IMR-90 (cell line): Measurements from ENCODE around the gene GKN2. TPM values are rescaled to one million over a fixed set of nuclear protein-coding genes. Genes with fewer than 3 reads are reported as not detected.

Experiments
- ATAC-seq: fragments of 200-7000 bp; cut with Tn5 transposase; 2 replicates; pipeline ENCODE4 v1.9.1; 2020; ENCODE audit warnings: low read depth, mild to moderate bottlenecking, moderate library complexity
- BruUV-seq: library from RNA; stranded (reverse); fragments of 400-500 nt; replicated peaks from 2 replicates; lab custom pipeline; 2021; lab: Mats Ljungman, UMichigan
- CTCF ChIA-PET: fragments of 300-600 bp; formaldehyde crosslinking; extraction: SDS; loops from one replicate; lab custom pipeline; 2021; ENCODE audit warnings: antibody characterized with exemption; lab: Yijun Ruan, JAX
- POLR2A ChIA-PET: fragments of 300-600 bp; sonication (Branson Sonifier 250); formaldehyde crosslinking; loops from one replicate; lab custom pipeline; 2022; ENCODE audit warnings: antibody characterized with exemption; ENCODE audit not compliant: unreplicated experiment; lab: Charles Lee
- DNase-seq: peaks from one replicate; pipeline ENCODE4 v3.0.0; 2013
- H2AFZ ChIP-seq: replicated peaks from 2 replicates; pipeline ENCODE3; 2013; ENCODE audit warnings: low read length, mild to moderate bottlenecking; ENCODE audit not compliant: poor library complexity
- H2AK5ac ChIP-seq: 2 replicates; pipeline ENCODE4 v1.6.1; 2013; ENCODE audit warnings: low read depth, low read length, inconsistent platforms
- H2AK9ac ChIP-seq: replicated peaks from 2 replicates; pipeline ENCODE3; 2013; ENCODE audit warnings: mild to moderate bottlenecking, low read depth, low read length, moderate library complexity; ENCODE audit not compliant: poor library complexity
- H2BK120ac ChIP-seq: 2 replicates; pipeline ENCODE4 v1.6.1; 2013; ENCODE audit warnings: low read depth, low read length, inconsistent platforms
- H2BK15ac ChIP-seq: 3 replicates; pipeline ENCODE4 v1.6.1; 2013; ENCODE audit warnings: low read depth, low read length, inconsistent platforms
- H2BK20ac ChIP-seq: 2 replicates; pipeline ENCODE4 v1.6.1; 2013; ENCODE audit warnings: low read depth, mild to moderate bottlenecking, inconsistent platforms, low read length, moderate library complexity
- H2BK5ac ChIP-seq: 2 replicates; pipeline ENCODE4 v1.6.1; 2013; ENCODE audit warnings: mild to moderate bottlenecking, low read depth, low read length, inconsistent platforms; ENCODE audit not compliant: poor library complexity, severe bottlenecking
- H3K14ac ChIP-seq: replicated peaks from 2 replicates; pipeline ENCODE4 v1.6.1; 2013; ENCODE audit warnings: low read depth, low read length, inconsistent platforms
- H3K18ac ChIP-seq: 2 replicates; pipeline ENCODE4 v1.6.1; 2013; ENCODE audit warnings: low read depth, low read length, control low read depth
- H3K23ac ChIP-seq: 2 replicates; pipeline ENCODE4 v1.6.1; 2013; ENCODE audit warnings: low read depth, low read length, inconsistent platforms
- H3K27ac ChIP-seq: 2 replicates; pipeline ENCODE4 v1.5.1; 2013; ENCODE audit warnings: mild to moderate bottlenecking, control low read depth, low read length; ENCODE audit not compliant: insufficient read depth
- H3K27me3 ChIP-seq: 2 replicates; pipeline ENCODE4 v1.6.1; 2013; ENCODE audit warnings: low read length; ENCODE audit not compliant: control insufficient read depth, insufficient read depth
- H3K36me3 ChIP-seq: 2 replicates; pipeline ENCODE4 v1.6.1; 2013; ENCODE audit warnings: low read length, mixed read lengths; ENCODE audit not compliant: control insufficient read depth, insufficient read depth
- H3K4ac ChIP-seq: 2 replicates; pipeline ENCODE4 v1.6.1; 2013; ENCODE audit warnings: low read depth, low read length, inconsistent platforms
- H3K4me1 ChIP-seq: 2 replicates; pipeline ENCODE4 v1.6.1; 2013; ENCODE audit warnings: low read length, mixed read lengths; ENCODE audit not compliant: control insufficient read depth, insufficient read depth
- H3K4me2 ChIP-seq: 2 replicates; pipeline ENCODE4 v1.6.1; 2013; ENCODE audit warnings: low read depth, mild to moderate bottlenecking, control low read depth, low read length, moderate library complexity
- H3K4me3 ChIP-seq: 2 replicates; pipeline ENCODE4 v1.5.1; 2013; ENCODE audit warnings: low read depth, mild to moderate bottlenecking, control low read depth, low read length, moderate library complexity; ENCODE audit not compliant: insufficient read depth
- H3K56ac ChIP-seq: 2 replicates; pipeline ENCODE4 v1.6.1; 2013; ENCODE audit warnings: low read length, inconsistent platforms; ENCODE audit not compliant: insufficient read depth; ENCODE audit errors: extremely low read depth
- H3K79me1 ChIP-seq, 2 experiments: 2 replicates each; pipeline ENCODE4 v1.6.1; 2013; ENCODE audit warnings: low read length in 2 of 2, inconsistent platforms in 1 of 2, low read depth in 1 of 2
- H3K9ac ChIP-seq: 2 replicates; pipeline ENCODE4 v1.6.1; 2013; ENCODE audit warnings: low read depth, low read length, control low read depth
- H3K9me1 ChIP-seq: 2 replicates; pipeline ENCODE4 v1.6.1; 2013; ENCODE audit warnings: low read length, inconsistent platforms; ENCODE audit not compliant: insufficient read depth
- H3K9me3 ChIP-seq: 2 replicates; pipeline ENCODE4 v1.6.1; 2013; ENCODE audit warnings: low read length; ENCODE audit not compliant: control insufficient read depth, insufficient read depth
- H4K20me1 ChIP-seq: 2 replicates; pipeline ENCODE4 v1.6.1; 2013; ENCODE audit warnings: low read length, inconsistent platforms; ENCODE audit not compliant: insufficient read depth
- H4K5ac ChIP-seq: 2 replicates; pipeline ENCODE4 v1.6.1; 2013; ENCODE audit warnings: mild to moderate bottlenecking, low read depth, low read length, control low read depth
- H4K8ac ChIP-seq, 2 experiments: 2 replicates each; pipeline ENCODE4 v1.6.1; 2013; ENCODE audit warnings: low read depth in 2 of 2, low read length in 2 of 2, control low read depth in 1 of 2, inconsistent platforms in 1 of 2
- H4K91ac ChIP-seq: 2 replicates; pipeline ENCODE4 v1.6.1; 2013; ENCODE audit warnings: low read depth, low read length, inconsistent platforms; ENCODE audit not compliant: insufficient read depth
- BHLHE40 ChIP-seq: fragments of 150-350 bp; IDR thresholded peaks from 2 replicates; pipeline ENCODE4 v1.6.1; 2016; ENCODE audit warnings: mild to moderate bottlenecking, low read depth, low read length
- CEBPB ChIP-seq: IDR thresholded peaks from 2 replicates; pipeline ENCODE4 v1.6.1; 2012; ENCODE audit warnings: low read depth, low read length, improper control_type of control experiment
- CHD1 ChIP-seq: IDR thresholded peaks from 2 replicates; pipeline ENCODE4 v1.6.1; 2012; ENCODE audit warnings: low read depth, low read length, improper control_type of control experiment
- CTCF ChIP-seq: conservative IDR thresholded peaks from 2 replicates; pipeline ENCODE4 v1.5.1; 2012; ENCODE audit warnings: mild to moderate bottlenecking, low read depth, low read length, improper control_type of control experiment
- ELK1 ChIP-seq: fragments of 150-350 bp; IDR thresholded peaks from 2 replicates; pipeline ENCODE4 v1.6.1; 2016; ENCODE audit warnings: low read depth, mild to moderate bottlenecking, low read length, moderate library complexity, borderline replicate concordance
- FOS ChIP-seq: fragments of 150-350 bp; IDR thresholded peaks from 2 replicates; pipeline ENCODE4 v1.6.1; 2016; ENCODE audit warnings: low read depth, low read length
- MAFK ChIP-seq: IDR thresholded peaks from 2 replicates; pipeline ENCODE4 v1.6.1; 2012; ENCODE audit warnings: low read depth, low read length, improper control_type of control experiment
- MXI1 ChIP-seq: IDR thresholded peaks from 2 replicates; pipeline ENCODE4 v1.6.1; 2012; ENCODE audit warnings: low read depth, mild to moderate bottlenecking, low read length, moderate library complexity, borderline replicate concordance
- POLR2A ChIP-seq: IDR thresholded peaks from 2 replicates; pipeline ENCODE4 v1.6.1; 2012; ENCODE audit warnings: mild to moderate bottlenecking, low read depth, low read length
- RAD21 ChIP-seq: IDR thresholded peaks from 2 replicates; pipeline ENCODE4 v1.6.1; 2012; ENCODE audit warnings: low read length, improper control_type of control experiment
- RCOR1 ChIP-seq: IDR thresholded peaks from 2 replicates; pipeline ENCODE4 v1.6.1; 2012; ENCODE audit warnings: mild to moderate bottlenecking, low read length, improper control_type of control experiment; ENCODE audit not compliant: insufficient replicate concordance
- SMC3 ChIP-seq: fragments of 150-350 bp; IDR thresholded peaks from 2 replicates; pipeline ENCODE4 v1.6.1; 2016; ENCODE audit warnings: low read depth, mild to moderate bottlenecking, antibody characterized with exemption, low read length, moderate library complexity
- WGBS, 2 experiments: methylation state at CpG; one replicate each; pipeline versions ENCODE4 v1.1.5 to v1.1.7; 2013; ENCODE audit warnings: missing lambda C conversion rate in 2 of 2; ENCODE audit not compliant: insufficient read length in 1 of 2; ENCODE audit errors: extremely low coverage in 2 of 2; 5-methylcytosine and 5-hydroxymethylcytosine counted together
- dilution Hi-C: fragments of 300-500 bp; cut with HindIII; formaldehyde crosslinking; loops from one replicate; pipeline ENCODE4 v1.14.3; 2018; ENCODE audit warnings: low sequenced_read_pairs; ENCODE audit not compliant: unreplicated experiment
- in situ Hi-C: fragments of 300-500 bp; cut with MboI; formaldehyde crosslinking; loops from 3 replicates; pipeline ENCODE4 v1.14.3; 2019; ENCODE audit warnings: low sequenced_read_pairs, inconsistent platforms, mixed read lengths
- intact Hi-C: fragments of 100-400 bp; cut with micrococcal nuclease; formaldehyde crosslinking; loops from 2 replicates; pipeline ENCODE4 v1.10.0; 2022
- polyA plus RNA-seq, 3 experiments: library from polyadenylated mRNA; depleted of rRNA; stranded (reverse); fragments of >200 nt; gene quantifications; 2 replicates each; pipeline ENCODE4 v1.2.3, GENCODE V29; 2012; ENCODE audit warnings: low replicate concordance in 1 of 3
- total RNA-seq: library from RNA; depleted of rRNA; stranded (reverse); fragments of >200 nt; gene quantifications from 2 replicates; pipeline ENCODE4 v1.2.3, GENCODE V29; 2012
- TF ChIP-seq, protein P1 (sequence below): fragments of 150-350 bp; IDR thresholded peaks from 2 replicates; pipeline ENCODE4 v1.6.1; 2017; ENCODE audit warnings: mild to moderate bottlenecking, antibody characterized with exemption, low read length, low read depth

Gene GKN2
- total and polyA plus RNA-seq, 2 of the 4 experiments (the other 2 are of a cell fraction), result not detected

GRCh38 chr2:68916226-68916625, 36.5 kb downstream of the GKN2 start:
- in situ Hi-C loops, result loop anchor here (5.0 kb wide), 1 partner anchor 209 kb away; no protein-coding TSS in a partner anchor
- no peak overlapping the region for H3K14ac ChIP-seq
- ATAC-seq, result no peak
- dilution Hi-C loops, result no loop called here
- no peak overlapping the region for H2AK5ac ChIP-seq
- no peaks in the 10 kb centered on the region for H3K36me3 ChIP-seq
- TF ChIP-seq CTCF, result no peak
- TF ChIP-seq, protein P1, sequence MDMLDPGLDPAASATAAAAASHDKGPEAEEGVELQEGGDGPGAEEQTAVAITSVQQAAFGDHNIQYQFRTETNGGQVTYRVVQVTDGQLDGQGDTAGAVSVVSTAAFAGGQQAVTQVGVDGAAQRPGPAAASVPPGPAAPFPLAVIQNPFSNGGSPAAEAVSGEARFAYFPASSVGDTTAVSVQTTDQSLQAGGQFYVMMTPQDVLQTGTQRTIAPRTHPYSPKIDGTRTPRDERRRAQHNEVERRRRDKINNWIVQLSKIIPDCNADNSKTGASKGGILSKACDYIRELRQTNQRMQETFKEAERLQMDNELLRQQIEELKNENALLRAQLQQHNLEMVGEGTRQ, result no peak
- no peak for TF ChIP-seq CHD1
- TF ChIP-seq FOS, result no peak
- no peak for TF ChIP-seq RAD21
- TF ChIP-seq RCOR1, result no peak
- no peak for TF ChIP-seq MAFK
- TF ChIP-seq BHLHE40, result no peak
- TF ChIP-seq ELK1, result no peak
- no peak for TF ChIP-seq CEBPB
- TF ChIP-seq MXI1, result no peak
- TF ChIP-seq SMC3, result no peak
- no peak for TF ChIP-seq POLR2A
- ChIA-PET CTCF (interaction anchor here (1.6 kb wide), 1 partner anchor 9 kb away, joined by 5 read pairs; no protein-coding TSS in a partner anchor), POLR2A (no interaction called here)
- no peaks in the 10 kb centered on the region for H3K79me1 ChIP-seq
- no peak overlapping the region for H2AFZ ChIP-seq
- H2BK120ac ChIP-seq, result no peak overlapping the region
- H4K20me1 ChIP-seq, result no peaks in the 10 kb centered on the region
- H2BK5ac ChIP-seq, result no peak overlapping the region
- no peaks in the 10 kb centered on the region; the same call in 1 of the 2 replicates for H3K9me3 ChIP-seq
- BruUV-seq, result no TSS peak
- no CpG with 5 or more reads among the region's 1 CpG for WGBS, 2 experiments
- no peak overlapping the region for H3K9ac ChIP-seq
- H3K4me1 ChIP-seq, result 0 out of 2 replicates have a peak, but pooled peaks cover 2% of the 10 kb centered on the region
- no peak overlapping the region for H2BK15ac ChIP-seq
- H2BK20ac ChIP-seq, result no peak overlapping the region
- no peak overlapping the region for H3K27ac ChIP-seq
- H3K18ac ChIP-seq, result no peak overlapping the region
- H3K4me3 ChIP-seq, result no peak overlapping the region
- H4K91ac ChIP-seq, result no peak overlapping the region
- intact Hi-C loops, result no loop called here
- H4K8ac ChIP-seq, result no peak overlapping the region
- DNase-seq, result no peak
- H3K27me3 ChIP-seq, result no peaks in the 10 kb centered on the region
- no peak overlapping the region for H3K4ac ChIP-seq
- H3K4me2 ChIP-seq, result no peak overlapping the region
- H3K23ac ChIP-seq, result no peak overlapping the region
- no peaks in the 10 kb centered on the region for H3K9me1 ChIP-seq
- no peak overlapping the region for H3K56ac ChIP-seq
- no peak overlapping the region for H4K5ac ChIP-seq
- no peak overlapping the region for H2AK9ac ChIP-seq
